Kidney epithelial cell (primary cell): ENCODE results near the gene ADM. TPM values are rescaled to one million over a fixed set of nuclear protein-coding genes. Genes with fewer than 3 reads are reported as not detected.

ENCODE experiments used
- DNase-seq: peaks from one replicate; pipeline ENCODE4 v3.0.0-alpha.2; 2010; ENCODE audit warnings: low read depth
- H3K27me3 ChIP-seq: 2 replicates; pipeline ENCODE4 v1.6.0; 2011; ENCODE audit warnings: low read length; ENCODE audit not compliant: control insufficient read depth, insufficient read depth
- H3K36me3 ChIP-seq: 2 replicates; pipeline ENCODE4 v1.5.1; 2011; ENCODE audit warnings: low read length; ENCODE audit not compliant: control insufficient read depth, insufficient read depth
- H3K4me3 ChIP-seq: 2 replicates; pipeline ENCODE4 v1.5.1; 2011; ENCODE audit warnings: low read depth, mild to moderate bottlenecking, control low read depth, low read length
- CTCF ChIP-seq: IDR thresholded peaks from 2 replicates; pipeline ENCODE4 v1.5.1; 2011; ENCODE audit warnings: mild to moderate bottlenecking, moderate library complexity, low read length, control low read depth, inconsistent platforms; ENCODE audit not compliant: insufficient read depth, poor library complexity, severe bottlenecking
- total RNA-seq: library from RNA; depleted of rRNA; stranded (reverse); fragments of >200 nt; gene quantifications from 2 replicates; pipeline ENCODE4 v1.2.3, GENCODE V29; 2015

Gene ADM
- total RNA-seq, 1 donor from 2014 or later: 68.1 TPM

GRCh38 chr11:10287766-10288715 lies 16.8 kb upstream of the ADM start:
- DNase-seq: no peak
- no peaks in the 10 kb centered on the region for H3K27me3 ChIP-seq
- no peaks in the 10 kb centered on the region for H3K36me3 ChIP-seq
- no peak overlapping the region for H3K4me3 ChIP-seq
- no peak for TF ChIP-seq CTCF

GRCh38 chr11:10288881-10289764 lies 15.8 kb upstream of the ADM start:
- H3K36me3 ChIP-seq: no peaks in the 10 kb centered on the region
- H3K27me3 ChIP-seq: no peaks in the 10 kb centered on the region
- H3K4me3 ChIP-seq: no peak overlapping the region
- no peak for DNase-seq
- TF ChIP-seq CTCF: no peak

GRCh38 chr11:10289765-10290380 lies 15.0 kb upstream of the ADM start:
- Histone ChIP-seq H3K36me3 (no peaks in the 10 kb centered on the region), H3K4me3 (no peak overlapping the region), H3K27me3 (no peaks in the 10 kb centered on the region)
- no peak for DNase-seq
- TF ChIP-seq CTCF: no peak

GRCh38 chr11:10291801-10292638 lies 12.9 kb upstream of the ADM start:
- no peak overlapping the region for H3K4me3 ChIP-seq
- no peaks in the 10 kb centered on the region for H3K36me3 ChIP-seq
- no peak for DNase-seq
- H3K27me3 ChIP-seq: no peaks in the 10 kb centered on the region
- no peak for TF ChIP-seq CTCF
